CD4-positive, alpha-beta T cell (primary cell): Measurements from ENCODE around the gene RSPRY1. TPM values are rescaled to one million over a fixed set of nuclear protein-coding genes. Genes with fewer than 3 reads are reported as not detected.

Experiments used
- ATAC-seq: fragments of 200-7000 bp; cut with Tn5 transposase; one replicate; pipeline ENCODE4 v1.10.0; 2022; ENCODE audit warnings: mild to moderate bottlenecking; ENCODE audit not compliant: poor library complexity
- CTCF ChIA-PET: fragments of 350-600 bp; sonication (Branson Sonifier 250); formaldehyde crosslinking; loops from one replicate; lab custom pipeline; 2021; ENCODE audit warnings: antibody characterized with exemption, inconsistent platforms; lab: Charles Lee
- POLR2A ChIA-PET: fragments of 350-600 bp; sonication (Branson Sonifier 250); formaldehyde crosslinking; loops from one replicate; lab custom pipeline; 2021; ENCODE audit warnings: antibody characterized with exemption, inconsistent platforms; lab: Charles Lee
- DNase-seq, 14 experiments: peaks; one replicate each; pipeline ENCODE4 v3.0.0-alpha.2; 2013 to 2020; ENCODE audit warnings: mixed read lengths in 2 of 14
- H3K27ac ChIP-seq, 2 donors: one replicate each; pipeline versions ENCODE4 v1.5.1 to v1.7.0; 2013; ENCODE audit warnings: low read length in 2 of 2, low read depth in 1 of 2, mild to moderate bottlenecking in 1 of 2
- H3K27me3 ChIP-seq, 2 experiments: 1 replicate in 1 of 2; 2 replicates in 1 of 2; pipeline versions ENCODE4 v1.6.1 to v1.7.0; 2013; ENCODE audit warnings: low read length in 2 of 2, control low read depth in 1 of 2, mild to moderate bottlenecking in 1 of 2, moderate library complexity in 1 of 2; ENCODE audit not compliant: insufficient read depth in 2 of 2, control insufficient read depth in 1 of 2
- H3K36me3 ChIP-seq: one replicate; pipeline ENCODE4 v1.6.1; 2013; ENCODE audit warnings: low read length, control low read depth; ENCODE audit not compliant: insufficient read depth
- H3K4me1 ChIP-seq: one replicate; pipeline ENCODE4 v1.6.1; 2013; ENCODE audit warnings: low read length, control low read depth; ENCODE audit not compliant: insufficient read depth
- H3K4me3 ChIP-seq: one replicate; pipeline ENCODE4 v1.5.1; 2013; ENCODE audit warnings: mild to moderate bottlenecking, low read length, moderate library complexity
- H3K9me3 ChIP-seq, 2 experiments: 1 replicate in 1 of 2; 2 replicates in 1 of 2; pipeline versions ENCODE4 v1.6.1 to v1.7.0; 2013; ENCODE audit warnings: low read length in 2 of 2, mild to moderate bottlenecking in 2 of 2, control low read depth in 1 of 2, moderate library complexity in 1 of 2; ENCODE audit not compliant: control insufficient read depth in 1 of 2, insufficient read depth in 1 of 2
- H3K27ac Mint-ChIP-seq: one replicate; pipeline ENCODE4 v1.8.0; 2020; ENCODE audit warnings: mixed read lengths
- H3K27me3 Mint-ChIP-seq: one replicate; pipeline ENCODE4 v1.8.0; 2021; ENCODE audit warnings: mixed read lengths
- H3K36me3 Mint-ChIP-seq: one replicate; pipeline ENCODE4 v1.8.0; 2021; ENCODE audit warnings: low read depth, mixed read lengths
- H3K4me1 Mint-ChIP-seq: one replicate; pipeline ENCODE4 v1.8.0; 2021; ENCODE audit warnings: low read depth, mixed read lengths
- H3K4me3 Mint-ChIP-seq: one replicate; pipeline ENCODE4 v1.8.0; 2020; ENCODE audit warnings: mild to moderate bottlenecking, mixed read lengths
- H3K9me3 Mint-ChIP-seq: one replicate; pipeline ENCODE4 v1.8.0; 2020; ENCODE audit warnings: mixed read lengths
- CTCF ChIP-seq: fragments of 200-600 bp; IDR thresholded peaks from one replicate; pipeline ENCODE4 v1.8.0; 2022; ENCODE audit warnings: antibody characterized with exemption, mild to moderate bottlenecking
- intact Hi-C, 2 experiments: fragments of 100-400 bp; cut with DNase I in 1 of 2; cut with micrococcal nuclease in 1 of 2; formaldehyde crosslinking; loops; one replicate each; pipeline versions ENCODE4 v1.15.1 to v1.9.0; 2023 to 2025; cut with DNase I, micrococcal nuclease
- total RNA-seq, 174 experiments: library from RNA in 2 of 174; stranded (reverse) in 2 of 174; gene quantifications; one replicate each; pipeline ENCODE4 v1.2.3 and lab custom pipeline; 2021 to 2026

The RSPRY1 gene
- total RNA-seq, 2 experiments from 2014 or later: 19.9 to 21.3 TPM

GRCh38 chr16:57146040-57146647 is 40.0 kb upstream of the RSPRY1 start:
- Histone ChIP-seq H3K9me3 (no peaks in the 10 kb centered on the region), H3K36me3 (no peaks in the 10 kb centered on the region), H3K27ac (no peak overlapping the region), H3K4me3 (no peak overlapping the region), H3K4me1 (peaks cover 39% of the 10 kb centered on the region), H3K27me3 (no peaks in the 10 kb centered on the region)
- Mint-ChIP-seq H3K27ac (no peak overlapping the region), H3K36me3 (no peaks in the 10 kb centered on the region), H3K4me1 (peaks cover 35% of the 10 kb centered on the region), H3K4me3 (no peak overlapping the region), H3K9me3 (no peaks in the 10 kb centered on the region), H3K27me3 (no peaks in the 10 kb centered on the region)
- intact Hi-C loops: no loop called here
- DNase-seq: no peak
- ChIA-PET CTCF (no interaction called here), POLR2A (no interaction called here)
- no peak for ATAC-seq
- TF ChIP-seq CTCF: no peak

GRCh38 chr16:57146735-57147134 is 39.4 kb upstream of the RSPRY1 start:
- intact Hi-C loops: no loop called here
- ChIA-PET POLR2A (no interaction called here), CTCF (no interaction called here)
- Histone ChIP-seq H3K9me3 (no peaks in the 10 kb centered on the region), H3K4me1 (peaks cover 33% of the 10 kb centered on the region), H3K36me3 (peaks cover 2% of the 10 kb centered on the region), H3K4me3 (no peak overlapping the region), H3K27ac (no peak overlapping the region), H3K27me3 (no peaks in the 10 kb centered on the region)
- no peak for DNase-seq
- Mint-ChIP-seq H3K4me3 (no peak overlapping the region), H3K4me1 (peaks cover 30% of the 10 kb centered on the region), H3K27ac (no peak overlapping the region), H3K36me3 (no peaks in the 10 kb centered on the region), H3K27me3 (no peaks in the 10 kb centered on the region), H3K9me3 (no peaks in the 10 kb centered on the region)
- no peak for ATAC-seq
- TF ChIP-seq CTCF: no peak

- Mint-ChIP-seq H3K36me3 (peaks cover 7% of the 10 kb centered on the region), H3K27ac (peak overlapping the region; percentile 9), H3K4me3 (no peak overlapping the region), H3K4me1 (peaks cover 30% of the 10 kb centered on the region), H3K27me3 (no peaks in the 10 kb centered on the region), H3K9me3 (no peaks in the 10 kb centered on the region)
- POLR2A ChIA-PET: no interaction called here
- H3K27ac ChIP-seq: no peak overlapping the region
- no peak overlapping the region for H3K4me3 ChIP-seq
- no peaks in the 10 kb centered on the region for H3K27me3 ChIP-seq
- no peak for TF ChIP-seq CTCF
- ATAC-seq (no peak), DNase-seq (no peak)
- H3K36me3 ChIP-seq: peaks cover 9% of the 10 kb centered on the region
- CTCF ChIA-PET: no interaction called here
- peaks cover 24% of the 10 kb centered on the region for H3K4me1 ChIP-seq
- no peaks in the 10 kb centered on the region for H3K9me3 ChIP-seq
- intact Hi-C loops: no loop called here
Measured at GRCh38 chr16:57147381-57148221, 38.5 kb upstream of the RSPRY1 start.
